Measurements from ENCODE around the gene GOLIM4.

Gene GOLIM4

GRCh38 chr3:168053115-168053514 lies 42.6 kb downstream of the GOLIM4 start:
- DNase-seq (ENCODE audit: low read depth, low spot score), result no peak
- no peak overlapping the region for H3K4me3 ChIP-seq (ENCODE audit: low read length)

- no peak overlapping the region for H3K4me3 ChIP-seq (ENCODE audit: low read length)
- DNase-seq (ENCODE audit: low read depth, low spot score), result no peak
Measured at GRCh38 chr3:168052515-168052914, 43.2 kb downstream of the GOLIM4 start.

- DNase-seq (ENCODE audit: low read depth, low spot score), result no peak
- H3K4me3 ChIP-seq (ENCODE audit: low read length), result no peak overlapping the region
Measured at GRCh38 chr3:168051531-168052471, 43.9 kb downstream of the GOLIM4 start.

GRCh38 chr3:168051070-168051469 lies 44.7 kb downstream of the GOLIM4 start:
- DNase-seq (ENCODE audit: low read depth, low spot score), result no peak
- no peak overlapping the region for H3K4me3 ChIP-seq (ENCODE audit: low read length)

GRCh38 chr3:168049367-168049974 lies 46.3 kb downstream of the GOLIM4 start:
- DNase-seq (ENCODE audit: low read depth, low spot score), result no peak
- H3K4me3 ChIP-seq (ENCODE audit: low read length), result no peak overlapping the region

- no peak overlapping the region for H3K4me3 ChIP-seq (ENCODE audit: low read length)
- DNase-seq (ENCODE audit: low read depth, low spot score), result no peak
Measured at GRCh38 chr3:168048414-168049330, 47.1 kb downstream of the GOLIM4 start.

GRCh38 chr3:168047936-168048335 lies 47.8 kb downstream of the GOLIM4 start:
- H3K4me3 ChIP-seq (ENCODE audit: low read length), result no peak overlapping the region
- DNase-seq (ENCODE audit: low read depth, low spot score), result no peak

GRCh38 chr3:168047190-168047795 lies 48.4 kb downstream of the GOLIM4 start:
- DNase-seq (ENCODE audit: low read depth, low spot score), result peak; percentile 72
- H3K4me3 ChIP-seq (ENCODE audit: low read length), result no peak overlapping the region

- no peak for DNase-seq (ENCODE audit: low read depth, low spot score)
- no peak overlapping the region for H3K4me3 ChIP-seq (ENCODE audit: low read length)
Measured at GRCh38 chr3:168044049-168044448, 51.7 kb downstream of the GOLIM4 start.

- peak; percentile 44 for DNase-seq (ENCODE audit: low read depth, low spot score)
- no peak overlapping the region for H3K4me3 ChIP-seq (ENCODE audit: low read length)
Measured at GRCh38 chr3:168040607-168041208, 55.0 kb downstream of the GOLIM4 start.

- H3K4me3 ChIP-seq (ENCODE audit: low read length), result no peak overlapping the region
- DNase-seq (ENCODE audit: low read depth, low spot score), result no peak
Measured at GRCh38 chr3:168037020-168037419, 58.7 kb downstream of the GOLIM4 start.

- H3K4me3 ChIP-seq (ENCODE audit: low read length), result no peak overlapping the region
- DNase-seq (ENCODE audit: low read depth, low spot score), result no peak
Measured at GRCh38 chr3:168036619-168037018, 59.1 kb downstream of the GOLIM4 start.

GRCh38 chr3:168034152-168034928 lies 61.4 kb downstream of the GOLIM4 start:
- no peak for DNase-seq (ENCODE audit: low read depth, low spot score)
- no peak overlapping the region for H3K4me3 ChIP-seq (ENCODE audit: low read length)

GRCh38 chr3:168030577-168030976 lies 65.1 kb downstream of the GOLIM4 start:
- H3K4me3 ChIP-seq (ENCODE audit: low read length), result no peak overlapping the region
- DNase-seq (ENCODE audit: low read depth, low spot score), result no peak

GRCh38 chr3:168029705-168030104 lies 66.0 kb downstream of the GOLIM4 start:
- DNase-seq (ENCODE audit: low read depth, low spot score), result no peak
- no peak overlapping the region for H3K4me3 ChIP-seq (ENCODE audit: low read length)

GRCh38 chr3:168028086-168028485 lies 67.6 kb downstream of the GOLIM4 start:
- no peak overlapping the region for H3K4me3 ChIP-seq (ENCODE audit: low read length)
- DNase-seq (ENCODE audit: low read depth, low spot score), result no peak

- DNase-seq (ENCODE audit: low read depth, low spot score), result no peak
- no peak overlapping the region for H3K4me3 ChIP-seq (ENCODE audit: low read length)
Measured at GRCh38 chr3:168026764-168027163, 69.0 kb downstream of the GOLIM4 start.

GRCh38 chr3:168025076-168025475 lies 70.6 kb downstream of the GOLIM4 start:
- no peak overlapping the region for H3K4me3 ChIP-seq (ENCODE audit: low read length)
- DNase-seq (ENCODE audit: low read depth, low spot score), result no peak
